Lung (tissue), 12 donors: ENCODE data around the gene ABITRAM. TPM values are rescaled to one million over a fixed set of nuclear protein-coding genes. Genes with fewer than 3 reads are reported as not detected.

Source experiments
- ATAC-seq: fragments of 200-7000 bp; cut with Tn5 transposase; one replicate; pipeline ENCODE4 v1.9.1; 2020; ENCODE audit warnings: moderate number of reproducible peaks; ENCODE audit not compliant: insufficient read depth, low FRiP score
- DNase-seq, 3 donors: peaks; one replicate each; pipeline ENCODE4 v3.0.0-alpha.2; 2013 to 2017
- H3K27ac ChIP-seq, 2 donors: one replicate each; pipeline ENCODE4 v1.5.1; 2013; ENCODE audit warnings: mild to moderate bottlenecking in 2 of 2, moderate library complexity in 2 of 2, control low read depth in 1 of 2, inconsistent platforms in 1 of 2, low read depth in 1 of 2, low read length in 1 of 2
- H3K27me3 ChIP-seq, 3 donors: one replicate each; pipeline ENCODE4 v1.5.1; 2013; ENCODE audit warnings: low read length in 2 of 3; ENCODE audit not compliant: control insufficient read depth in 3 of 3, insufficient read depth in 3 of 3
- H3K36me3 ChIP-seq, 4 donors: one replicate each; pipeline ENCODE4 v1.5.1; 2013; ENCODE audit warnings: low read length in 4 of 4, mild to moderate bottlenecking in 1 of 4, moderate library complexity in 1 of 4; ENCODE audit not compliant: control insufficient read depth in 4 of 4, insufficient read depth in 4 of 4
- H3K4me1 ChIP-seq, 5 donors: one replicate each; pipeline ENCODE4 v1.5.1; 2013; ENCODE audit warnings: low read length in 5 of 5, mild to moderate bottlenecking in 2 of 5, moderate library complexity in 1 of 5; ENCODE audit not compliant: control insufficient read depth in 5 of 5, insufficient read depth in 5 of 5
- H3K4me3 ChIP-seq: one replicate; pipeline ENCODE4 v1.5.1; 2013; ENCODE audit warnings: mild to moderate bottlenecking, control low read depth, moderate library complexity
- H3K9ac ChIP-seq, 2 donors: one replicate each; pipeline ENCODE4 v1.5.1; 2013; ENCODE audit warnings: low read length in 2 of 2, control low read depth in 1 of 2; ENCODE audit not compliant: insufficient read depth in 1 of 2
- H3K9me3 ChIP-seq, 4 donors: one replicate each; pipeline ENCODE4 v1.5.1; 2013; ENCODE audit warnings: low read length in 3 of 4, mild to moderate bottlenecking in 1 of 4, moderate library complexity in 1 of 4; ENCODE audit not compliant: control insufficient read depth in 4 of 4, insufficient read depth in 3 of 4
- WGBS, 2 donors: extraction: QIAGEN DNeasy Blood & Tissue Kit; methylation state at CpG; one replicate each; pipeline ENCODE4 v1.1.7; 2013; 5-methylcytosine and 5-hydroxymethylcytosine counted together
- polyA plus RNA-seq, 2 donors: library from polyadenylated mRNA; stranded (reverse); fragments of 200-250 nt; gene quantifications; one replicate each; pipeline ENCODE4 v1.2.1, GENCODE V29; 2013
- total RNA-seq, 2 donors: library from RNA; depleted of rRNA in 1 of 2; stranded (reverse); fragments of >200 nt in 1 of 2; gene quantifications; one replicate each; pipeline ENCODE4 v1.2.1, GENCODE V29; 2014 to 2021
- TF ChIP-seq, protein P1 (sequence below): IDR thresholded peaks from 2 replicates; pipeline ENCODE4 v1.5.1; 2012; ENCODE audit warnings: mild to moderate bottlenecking; ENCODE audit errors: control extremely low read depth, extremely low read depth
- donor health status: control.
- donor health status: control.
- donor health status: Bipolar disorder and iron deficiency.
- donor health status: healthy.
- donor health status: DM: yes; HTN: yes; CAD: no.

The ABITRAM gene
- total and polyA plus RNA-seq, 4 donors: 13.5 to 17.3 (median 15.6) TPM

DNA sequence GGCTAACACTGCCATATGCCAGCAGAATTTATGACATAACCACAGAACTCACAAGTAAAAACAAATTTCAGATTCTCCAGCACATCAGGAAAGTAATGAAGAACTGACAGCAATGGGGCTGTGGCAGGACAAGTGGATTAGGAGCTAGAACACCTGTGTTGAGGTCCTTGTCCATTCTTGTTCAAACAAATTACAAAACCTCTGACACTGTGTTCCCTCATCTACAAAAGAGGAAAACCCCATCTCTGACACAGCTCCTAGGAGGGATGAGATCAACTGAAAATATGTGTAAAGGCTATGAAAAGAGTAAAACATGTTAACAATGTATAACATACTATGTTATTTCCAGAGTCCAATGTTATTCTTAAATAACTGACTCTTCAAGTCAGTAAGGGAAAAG is 23.8 kb upstream of the ABITRAM start:
- H3K36me3 ChIP-seq: peaks cover 29 to 52% (median 45%) of the 10 kb centered on the region in 4 donors

DNA sequence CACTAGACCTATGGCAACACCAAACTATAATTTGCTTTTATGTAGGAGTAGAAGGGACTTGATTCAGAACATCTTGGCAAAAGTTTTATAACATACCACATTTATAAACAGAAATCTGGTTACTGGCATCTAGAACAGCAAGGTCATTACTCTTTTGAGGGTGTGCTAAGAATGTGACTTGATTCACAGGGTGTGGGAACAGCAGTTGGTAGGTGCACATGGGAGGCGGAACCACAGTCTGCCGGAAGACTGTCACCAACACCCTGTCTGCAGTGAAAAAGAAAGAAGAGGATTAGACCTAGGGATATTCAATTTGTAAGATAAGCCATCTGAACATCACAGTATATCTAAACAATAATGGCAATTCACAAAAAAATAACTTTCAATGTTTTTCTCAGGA is 23.3 kb upstream of the ABITRAM start:
- Histone ChIP-seq H3K4me1 (no peaks in the 10 kb centered on the region), H3K36me3 (peaks cover 26 to 51% (median 46%) of the 10 kb centered on the region in 4 donors), H3K9ac (no peak overlapping the region), H3K27ac (no peak overlapping the region), H3K9me3 (no peaks in the 10 kb centered on the region), H3K27me3 (no peaks in the 10 kb centered on the region), H3K4me3 (no peak overlapping the region)
- ATAC-seq (no peak), DNase-seq (no peak)
- WGBS, 2 donors: 97 to 98% methylated on average over 2 of the region's 2 CpGs
- TF ChIP-seq, protein P1, sequence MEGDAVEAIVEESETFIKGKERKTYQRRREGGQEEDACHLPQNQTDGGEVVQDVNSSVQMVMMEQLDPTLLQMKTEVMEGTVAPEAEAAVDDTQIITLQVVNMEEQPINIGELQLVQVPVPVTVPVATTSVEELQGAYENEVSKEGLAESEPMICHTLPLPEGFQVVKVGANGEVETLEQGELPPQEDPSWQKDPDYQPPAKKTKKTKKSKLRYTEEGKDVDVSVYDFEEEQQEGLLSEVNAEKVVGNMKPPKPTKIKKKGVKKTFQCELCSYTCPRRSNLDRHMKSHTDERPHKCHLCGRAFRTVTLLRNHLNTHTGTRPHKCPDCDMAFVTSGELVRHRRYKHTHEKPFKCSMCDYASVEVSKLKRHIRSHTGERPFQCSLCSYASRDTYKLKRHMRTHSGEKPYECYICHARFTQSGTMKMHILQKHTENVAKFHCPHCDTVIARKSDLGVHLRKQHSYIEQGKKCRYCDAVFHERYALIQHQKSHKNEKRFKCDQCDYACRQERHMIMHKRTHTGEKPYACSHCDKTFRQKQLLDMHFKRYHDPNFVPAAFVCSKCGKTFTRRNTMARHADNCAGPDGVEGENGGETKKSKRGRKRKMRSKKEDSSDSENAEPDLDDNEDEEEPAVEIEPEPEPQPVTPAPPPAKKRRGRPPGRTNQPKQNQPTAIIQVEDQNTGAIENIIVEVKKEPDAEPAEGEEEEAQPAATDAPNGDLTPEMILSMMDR: no peak

More for the DNA sequence above, 23.8 kb upstream of the ABITRAM start:
- no peaks in the 10 kb centered on the region for H3K9me3 ChIP-seq
- DNase-seq (no peak), ATAC-seq (no peak)
- H3K27me3 ChIP-seq: no peaks in the 10 kb centered on the region
- H3K9ac ChIP-seq: no peak overlapping the region
- no peak overlapping the region for H3K27ac ChIP-seq
- H3K4me3 ChIP-seq: no peak overlapping the region
- no peaks in the 10 kb centered on the region for H3K4me1 ChIP-seq
- TF ChIP-seq, protein P1: no peak

GRCh38 chr9:108911820-108912219 is 22.4 kb upstream of the ABITRAM start:
- DNase-seq (no peak), ATAC-seq (no peak)
- no peak overlapping the region for H3K4me3 ChIP-seq
- H3K9me3 ChIP-seq: no peaks in the 10 kb centered on the region
- WGBS, 2 donors: 29 to 53% methylated on average over 1 of the region's 1 CpG
- TF ChIP-seq, protein P1: no peak
- no peak overlapping the region for H3K27ac ChIP-seq
- H3K4me1 ChIP-seq: no peaks in the 10 kb centered on the region
- peaks cover 19 to 47% (median 44%) of the 10 kb centered on the region in 4 donors for H3K36me3 ChIP-seq
- H3K9ac ChIP-seq: no peak overlapping the region
- no peaks in the 10 kb centered on the region for H3K27me3 ChIP-seq

DNA sequence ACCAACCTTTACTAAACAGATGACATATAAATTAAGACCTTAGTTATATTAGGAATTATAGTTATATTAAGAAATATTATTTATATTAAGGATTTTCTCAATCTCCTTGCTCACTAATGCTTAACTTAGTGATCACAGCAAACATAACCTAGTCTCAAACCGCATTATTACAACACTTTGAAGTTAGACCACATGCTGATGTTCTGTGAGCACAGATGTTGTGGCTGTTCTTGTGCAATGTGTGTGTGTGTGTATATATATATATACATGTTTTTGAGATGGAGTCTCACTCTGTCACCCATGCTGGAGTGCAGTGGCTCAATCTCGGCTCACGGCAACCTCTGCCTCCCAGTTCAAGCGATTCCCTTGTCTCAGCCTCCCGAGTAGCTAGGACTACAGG is 20.8 kb upstream of the ABITRAM start:
- ATAC-seq (no peak), DNase-seq (no peak)
- H3K27ac ChIP-seq: no peak overlapping the region
- no peak overlapping the region for H3K9ac ChIP-seq
- 56 to 88% methylated on average over 5 of the region's 5 CpGs for WGBS, 2 donors
- no peaks in the 10 kb centered on the region for H3K9me3 ChIP-seq
- H3K4me1 ChIP-seq: no peaks in the 10 kb centered on the region
- H3K27me3 ChIP-seq: no peaks in the 10 kb centered on the region
- TF ChIP-seq, protein P1: no peak
- H3K4me3 ChIP-seq: no peak overlapping the region
- H3K36me3 ChIP-seq: peaks cover 16 to 49% (median 38%) of the 10 kb centered on the region in 4 donors
